ENCODE results near the gene CHD5. TPM values are rescaled to one million over a fixed set of nuclear protein-coding genes. Genes with fewer than 3 reads are reported as not detected.

CHD5 gene
- total and polyA plus RNA-seq, 2 experiments from 2014 or later = 0.10 to 0.11 TPM

DNA sequence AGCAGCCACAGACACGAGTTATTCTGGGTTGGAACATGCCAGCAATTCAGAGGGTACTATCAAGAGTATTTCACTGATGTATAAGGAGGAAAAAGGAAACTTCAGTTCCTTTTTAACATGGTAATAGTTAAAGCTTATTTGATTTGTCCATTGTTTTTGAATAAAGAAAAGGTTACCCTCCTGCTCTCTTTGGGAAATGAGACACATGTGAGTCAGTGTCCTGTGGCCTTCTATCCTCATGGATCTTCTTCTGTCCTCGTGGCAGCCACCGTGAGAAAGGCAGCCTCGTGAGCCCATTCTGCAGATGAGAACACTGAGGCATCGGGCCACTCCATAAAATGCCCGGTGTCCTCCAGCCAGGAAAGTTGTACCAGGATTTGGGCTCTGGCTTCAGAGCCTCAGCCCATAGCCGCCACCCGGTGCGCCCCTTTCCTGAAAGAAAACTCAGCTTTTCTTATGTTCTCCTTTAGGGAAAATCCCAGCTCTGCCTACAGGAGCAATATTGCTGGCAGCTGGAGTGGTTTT is 109.6 kb downstream of the CHD5 start:
- no peaks in the 10 kb centered on the region for H3K36me3 ChIP-seq (ENCODE audit: low read depth)
- no peaks in the 10 kb centered on the region for H3K79me2 ChIP-seq (ENCODE audit: insufficient read depth)
- H3K9ac ChIP-seq = no peak overlapping the region
- no peak overlapping the region for H3K27ac ChIP-seq
- no peak overlapping the region for H3K4me2 ChIP-seq (ENCODE audit: unreplicated experiment)
- in situ Hi-C loops (cut with MboI) = loop anchor here (25.0 kb wide), 1 partner anchor 267 kb away; no protein-coding TSS in a partner anchor
- H3K9me2 ChIP-seq (ENCODE audit: insufficient read depth) = no peaks in the 10 kb centered on the region
- no peak for TF ChIP-seq EZH2 (IDR thresholded peaks at IDR 0.05; ENCODE audit: insufficient read depth, poor library complexity, severe bottlenecking)
- H3F3A ChIP-seq (ENCODE audit: insufficient read depth) = no peaks in the 10 kb centered on the region
- no peaks in the 10 kb centered on the region for H3K4me1 ChIP-seq (ENCODE audit: insufficient read depth)
- no peaks in the 10 kb centered on the region for H3K27me3 ChIP-seq (replicated peaks; ENCODE audit: insufficient read depth)
- H4K20me1 ChIP-seq (ENCODE audit: insufficient read depth) = no peaks in the 10 kb centered on the region
- peak; percentile 7 for DNase-seq
- no peak overlapping the region for H3K4me3 ChIP-seq
- H2AFZ ChIP-seq = no peak overlapping the region
- no peaks in the 10 kb centered on the region for H3K9me3 ChIP-seq (ENCODE audit: low read depth)
- WGBS, 2 experiments (ENCODE audit: low coverage in 1 of 2, low lambda C conversion rate in 2 of 2, missing lambda C conversion rate in 2 of 2) = 80 to 87% methylated on average over 9 of the region's 9 CpGs

DNA sequence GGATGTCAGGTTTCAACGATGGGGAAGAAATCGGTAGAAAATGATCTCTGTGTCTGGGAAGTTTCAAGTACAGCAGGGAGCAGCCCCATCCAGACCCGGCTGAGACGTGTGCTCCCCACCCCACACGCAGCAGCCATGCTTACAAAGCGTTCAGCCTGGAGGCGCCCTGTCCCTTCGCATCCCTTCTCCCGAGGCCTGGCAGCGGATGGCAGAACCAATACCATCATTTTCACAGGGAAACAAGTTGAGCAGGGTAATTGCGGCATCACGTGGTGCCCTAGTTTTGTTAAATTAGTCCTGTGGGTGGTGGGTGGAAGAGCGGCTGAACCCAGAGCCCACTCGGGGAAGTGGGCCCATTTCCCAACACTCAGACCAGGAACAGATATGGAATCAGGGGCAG is 110.5 kb downstream of the CHD5 start:
- no peak for DNase-seq
- no peaks in the 10 kb centered on the region for H3K27me3 ChIP-seq (replicated peaks; ENCODE audit: insufficient read depth)
- no peak for TF ChIP-seq EZH2phosphoT487 (IDR thresholded peaks at IDR 0.05; ENCODE audit: insufficient read depth, low read depth)
- no peak for TF ChIP-seq EZH2 (IDR thresholded peaks at IDR 0.05; ENCODE audit: insufficient read depth, poor library complexity, severe bottlenecking)
- no peaks in the 10 kb centered on the region for H3K36me3 ChIP-seq (ENCODE audit: low read depth)
- H3K27ac ChIP-seq = no peak overlapping the region
- no peak overlapping the region for H3K4me3 ChIP-seq
- H3K79me2 ChIP-seq (ENCODE audit: insufficient read depth) = no peaks in the 10 kb centered on the region
- in situ Hi-C loops (cut with MboI) = loop anchor here (25.0 kb wide), 1 partner anchor 268 kb away; no protein-coding TSS in a partner anchor
- H3K4me1 ChIP-seq (ENCODE audit: insufficient read depth) = no peaks in the 10 kb centered on the region
- no peak overlapping the region for H3K9ac ChIP-seq
- H3K4me2 ChIP-seq (ENCODE audit: unreplicated experiment) = no peak overlapping the region
- 77% methylated on average over 14 of the region's 14 CpGs for WGBS, 2 experiments (ENCODE audit: low coverage in 1 of 2, low lambda C conversion rate in 2 of 2, missing lambda C conversion rate in 2 of 2)
- no peaks in the 10 kb centered on the region for H3K9me2 ChIP-seq (ENCODE audit: insufficient read depth)
- no peaks in the 10 kb centered on the region for H4K20me1 ChIP-seq (ENCODE audit: insufficient read depth)
- no peaks in the 10 kb centered on the region for H3F3A ChIP-seq (ENCODE audit: insufficient read depth)
- no peaks in the 10 kb centered on the region for H3K9me3 ChIP-seq (ENCODE audit: low read depth)
- no peak overlapping the region for H2AFZ ChIP-seq

DNA sequence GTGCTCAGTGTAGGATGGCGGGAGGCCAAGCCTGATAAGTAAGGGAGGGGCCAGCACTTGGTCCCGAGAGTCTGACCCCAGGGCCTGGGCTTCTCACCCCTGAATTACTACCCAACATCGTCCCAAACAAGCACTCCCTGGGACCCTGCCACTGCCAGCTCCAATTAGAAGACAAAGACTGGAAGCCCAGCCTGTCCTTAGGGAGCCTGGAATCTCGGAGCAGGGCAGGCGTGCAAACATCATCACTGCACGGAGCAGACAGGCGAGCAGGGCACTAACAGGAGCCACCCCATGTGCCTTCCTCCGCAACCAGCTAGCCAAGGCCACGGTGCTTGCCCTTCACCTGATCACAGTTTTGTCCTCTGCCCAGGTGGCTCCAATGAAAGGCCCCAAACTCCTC is 111.2 kb downstream of the CHD5 start:
- Histone ChIP-seq H2AFZ (no peak overlapping the region), H3F3A (ENCODE audit: insufficient read depth) (no peaks in the 10 kb centered on the region), H4K20me1 (ENCODE audit: insufficient read depth) (no peaks in the 10 kb centered on the region), H3K27me3 (replicated peaks; ENCODE audit: insufficient read depth) (no peaks in the 10 kb centered on the region), H3K4me3 (no peak overlapping the region), H3K9me2 (ENCODE audit: insufficient read depth) (no peaks in the 10 kb centered on the region), H3K4me2 (ENCODE audit: unreplicated experiment) (no peak overlapping the region), H3K9me3 (ENCODE audit: low read depth) (no peaks in the 10 kb centered on the region), H3K4me1 (ENCODE audit: insufficient read depth) (no peaks in the 10 kb centered on the region), H3K79me2 (ENCODE audit: insufficient read depth) (no peaks in the 10 kb centered on the region), H3K9ac (no peak overlapping the region), H3K36me3 (ENCODE audit: low read depth) (no peaks in the 10 kb centered on the region), H3K27ac (no peak overlapping the region)
- TF ChIP-seq EZH2phosphoT487 (IDR thresholded peaks at IDR 0.05; ENCODE audit: insufficient read depth, low read depth) (no peak), EZH2 (IDR thresholded peaks at IDR 0.05; ENCODE audit: insufficient read depth, poor library complexity, severe bottlenecking) (no peak)
- WGBS, 2 experiments (ENCODE audit: low coverage in 1 of 2, low lambda C conversion rate in 2 of 2, missing lambda C conversion rate in 2 of 2) = 56 to 61% methylated on average over 9 of the region's 9 CpGs
- in situ Hi-C loops (cut with MboI) = loop anchor here (25.0 kb wide), 1 partner anchor 268 kb away; no protein-coding TSS in a partner anchor
- DNase-seq = no peak

DNA sequence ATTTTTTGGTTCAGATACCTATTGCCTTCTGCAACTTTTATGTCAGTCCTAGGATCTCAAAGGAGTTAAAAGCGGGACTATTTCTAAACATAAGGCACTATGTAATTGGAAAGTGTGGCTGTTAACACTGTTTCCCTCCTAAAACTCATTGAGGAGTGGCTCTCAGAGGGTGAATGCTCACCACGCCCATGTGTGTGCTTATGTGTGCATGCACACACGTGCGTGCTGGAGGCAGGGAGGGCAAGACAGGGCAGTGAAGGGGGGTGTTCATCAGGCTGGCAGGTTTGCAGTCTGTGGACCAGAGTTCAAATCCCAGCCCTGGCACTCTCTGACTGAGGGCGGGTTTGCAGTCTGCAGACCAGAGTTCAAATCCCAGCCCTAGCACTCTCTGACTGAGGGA is 112.0 kb downstream of the CHD5 start:
- in situ Hi-C loops (cut with MboI) = loop anchor here (25.0 kb wide), 1 partner anchor 269 kb away; no protein-coding TSS in a partner anchor
- Histone ChIP-seq H3K79me2 (ENCODE audit: insufficient read depth) (no peaks in the 10 kb centered on the region), H3K9me3 (ENCODE audit: low read depth) (no peaks in the 10 kb centered on the region), H3K4me1 (ENCODE audit: insufficient read depth) (no peaks in the 10 kb centered on the region), H3K4me2 (ENCODE audit: unreplicated experiment) (no peak overlapping the region), H3K4me3 (no peak overlapping the region), H2AFZ (no peak overlapping the region), H3K9me2 (ENCODE audit: insufficient read depth) (no peaks in the 10 kb centered on the region), H3K36me3 (ENCODE audit: low read depth) (no peaks in the 10 kb centered on the region), H4K20me1 (ENCODE audit: insufficient read depth) (no peaks in the 10 kb centered on the region), H3K27me3 (replicated peaks; ENCODE audit: insufficient read depth) (no peaks in the 10 kb centered on the region), H3K9ac (no peak overlapping the region), H3K27ac (no peak overlapping the region), H3F3A (ENCODE audit: insufficient read depth) (no peaks in the 10 kb centered on the region)
- DNase-seq = no peak
- TF ChIP-seq EZH2 (IDR thresholded peaks at IDR 0.05; ENCODE audit: insufficient read depth, poor library complexity, severe bottlenecking) (no peak), EZH2phosphoT487 (IDR thresholded peaks at IDR 0.05; ENCODE audit: insufficient read depth, low read depth) (no peak)
- WGBS, 2 experiments (ENCODE audit: low coverage in 1 of 2, low lambda C conversion rate in 2 of 2, missing lambda C conversion rate in 2 of 2) = 50 to 54% methylated on average over 5 of the region's 5 CpGs

Measured in GM23248 (cell line).